ENCODE data around the gene ELK4. TPM values are rescaled to one million over a fixed set of nuclear protein-coding genes. Genes with fewer than 3 reads are reported as not detected.

Gene ELK4
- total and polyA plus RNA-seq, 2 of the 8 experiments (the other 6 are each of a cell fraction or from before 2014, with no cell fraction given): 2.9 to 26.3 TPM

DNA sequence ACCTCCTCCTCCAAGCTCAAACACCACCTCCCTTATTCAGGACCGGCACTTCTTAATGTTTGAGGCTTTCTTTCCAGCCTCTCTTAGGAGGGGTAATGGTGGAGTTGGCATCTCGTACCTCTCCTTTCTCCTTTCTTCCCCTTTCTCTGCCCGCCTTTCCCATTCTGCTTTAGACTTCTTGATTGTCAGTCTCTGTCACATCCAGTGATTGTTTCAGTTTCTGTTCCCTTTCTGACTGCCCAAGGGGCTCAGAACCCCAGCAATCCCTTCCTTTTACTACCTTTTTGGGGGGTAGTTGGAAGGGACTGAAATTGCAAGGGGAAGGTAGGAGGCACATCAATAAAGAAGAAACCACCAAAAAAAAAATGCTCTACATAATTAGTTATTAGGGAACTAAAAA, 5.6 kb downstream of the ELK4 start (continued):
- TF ChIP-seq, protein P1, sequence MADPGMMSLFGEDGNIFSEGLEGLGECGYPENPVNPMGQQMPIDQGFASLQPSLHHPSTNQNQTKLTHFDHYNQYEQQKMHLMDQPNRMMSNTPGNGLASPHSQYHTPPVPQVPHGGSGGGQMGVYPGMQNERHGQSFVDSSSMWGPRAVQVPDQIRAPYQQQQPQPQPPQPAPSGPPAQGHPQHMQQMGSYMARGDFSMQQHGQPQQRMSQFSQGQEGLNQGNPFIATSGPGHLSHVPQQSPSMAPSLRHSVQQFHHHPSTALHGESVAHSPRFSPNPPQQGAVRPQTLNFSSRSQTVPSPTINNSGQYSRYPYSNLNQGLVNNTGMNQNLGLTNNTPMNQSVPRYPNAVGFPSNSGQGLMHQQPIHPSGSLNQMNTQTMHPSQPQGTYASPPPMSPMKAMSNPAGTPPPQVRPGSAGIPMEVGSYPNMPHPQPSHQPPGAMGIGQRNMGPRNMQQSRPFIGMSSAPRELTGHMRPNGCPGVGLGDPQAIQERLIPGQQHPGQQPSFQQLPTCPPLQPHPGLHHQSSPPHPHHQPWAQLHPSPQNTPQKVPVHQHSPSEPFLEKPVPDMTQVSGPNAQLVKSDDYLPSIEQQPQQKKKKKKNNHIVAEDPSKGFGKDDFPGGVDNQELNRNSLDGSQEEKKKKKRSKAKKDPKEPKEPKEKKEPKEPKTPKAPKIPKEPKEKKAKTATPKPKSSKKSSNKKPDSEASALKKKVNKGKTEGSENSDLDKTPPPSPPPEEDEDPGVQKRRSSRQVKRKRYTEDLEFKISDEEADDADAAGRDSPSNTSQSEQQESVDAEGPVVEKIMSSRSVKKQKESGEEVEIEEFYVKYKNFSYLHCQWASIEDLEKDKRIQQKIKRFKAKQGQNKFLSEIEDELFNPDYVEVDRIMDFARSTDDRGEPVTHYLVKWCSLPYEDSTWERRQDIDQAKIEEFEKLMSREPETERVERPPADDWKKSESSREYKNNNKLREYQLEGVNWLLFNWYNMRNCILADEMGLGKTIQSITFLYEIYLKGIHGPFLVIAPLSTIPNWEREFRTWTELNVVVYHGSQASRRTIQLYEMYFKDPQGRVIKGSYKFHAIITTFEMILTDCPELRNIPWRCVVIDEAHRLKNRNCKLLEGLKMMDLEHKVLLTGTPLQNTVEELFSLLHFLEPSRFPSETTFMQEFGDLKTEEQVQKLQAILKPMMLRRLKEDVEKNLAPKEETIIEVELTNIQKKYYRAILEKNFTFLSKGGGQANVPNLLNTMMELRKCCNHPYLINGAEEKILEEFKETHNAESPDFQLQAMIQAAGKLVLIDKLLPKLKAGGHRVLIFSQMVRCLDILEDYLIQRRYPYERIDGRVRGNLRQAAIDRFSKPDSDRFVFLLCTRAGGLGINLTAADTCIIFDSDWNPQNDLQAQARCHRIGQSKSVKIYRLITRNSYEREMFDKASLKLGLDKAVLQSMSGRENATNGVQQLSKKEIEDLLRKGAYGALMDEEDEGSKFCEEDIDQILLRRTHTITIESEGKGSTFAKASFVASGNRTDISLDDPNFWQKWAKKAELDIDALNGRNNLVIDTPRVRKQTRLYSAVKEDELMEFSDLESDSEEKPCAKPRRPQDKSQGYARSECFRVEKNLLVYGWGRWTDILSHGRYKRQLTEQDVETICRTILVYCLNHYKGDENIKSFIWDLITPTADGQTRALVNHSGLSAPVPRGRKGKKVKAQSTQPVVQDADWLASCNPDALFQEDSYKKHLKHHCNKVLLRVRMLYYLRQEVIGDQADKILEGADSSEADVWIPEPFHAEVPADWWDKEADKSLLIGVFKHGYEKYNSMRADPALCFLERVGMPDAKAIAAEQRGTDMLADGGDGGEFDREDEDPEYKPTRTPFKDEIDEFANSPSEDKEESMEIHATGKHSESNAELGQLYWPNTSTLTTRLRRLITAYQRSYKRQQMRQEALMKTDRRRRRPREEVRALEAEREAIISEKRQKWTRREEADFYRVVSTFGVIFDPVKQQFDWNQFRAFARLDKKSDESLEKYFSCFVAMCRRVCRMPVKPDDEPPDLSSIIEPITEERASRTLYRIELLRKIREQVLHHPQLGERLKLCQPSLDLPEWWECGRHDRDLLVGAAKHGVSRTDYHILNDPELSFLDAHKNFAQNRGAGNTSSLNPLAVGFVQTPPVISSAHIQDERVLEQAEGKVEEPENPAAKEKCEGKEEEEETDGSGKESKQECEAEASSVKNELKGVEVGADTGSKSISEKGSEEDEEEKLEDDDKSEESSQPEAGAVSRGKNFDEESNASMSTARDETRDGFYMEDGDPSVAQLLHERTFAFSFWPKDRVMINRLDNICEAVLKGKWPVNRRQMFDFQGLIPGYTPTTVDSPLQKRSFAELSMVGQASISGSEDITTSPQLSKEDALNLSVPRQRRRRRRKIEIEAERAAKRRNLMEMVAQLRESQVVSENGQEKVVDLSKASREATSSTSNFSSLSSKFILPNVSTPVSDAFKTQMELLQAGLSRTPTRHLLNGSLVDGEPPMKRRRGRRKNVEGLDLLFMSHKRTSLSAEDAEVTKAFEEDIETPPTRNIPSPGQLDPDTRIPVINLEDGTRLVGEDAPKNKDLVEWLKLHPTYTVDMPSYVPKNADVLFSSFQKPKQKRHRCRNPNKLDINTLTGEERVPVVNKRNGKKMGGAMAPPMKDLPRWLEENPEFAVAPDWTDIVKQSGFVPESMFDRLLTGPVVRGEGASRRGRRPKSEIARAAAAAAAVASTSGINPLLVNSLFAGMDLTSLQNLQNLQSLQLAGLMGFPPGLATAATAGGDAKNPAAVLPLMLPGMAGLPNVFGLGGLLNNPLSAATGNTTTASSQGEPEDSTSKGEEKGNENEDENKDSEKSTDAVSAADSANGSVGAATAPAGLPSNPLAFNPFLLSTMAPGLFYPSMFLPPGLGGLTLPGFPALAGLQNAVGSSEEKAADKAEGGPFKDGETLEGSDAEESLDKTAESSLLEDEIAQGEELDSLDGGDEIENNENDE (IDR thresholded peaks at IDR 0.05; ENCODE audit: insufficient replicate concordance, low read length): no peak
